AG09309 (cell line): ENCODE results near the gene CIZ1.

Experiments used
- DNase-seq: peaks from one replicate; pipeline ENCODE4 v3.0.0-alpha.2; 2010; ENCODE audit warnings: low read depth
- H3K4me3 ChIP-seq: 2 replicates; pipeline ENCODE4 v1.5.1; 2011; ENCODE audit warnings: mild to moderate bottlenecking, low read depth, low read length, moderate library complexity; ENCODE audit not compliant: control insufficient read depth
- TF ChIP-seq, protein P1 (sequence below): IDR thresholded peaks from 2 replicates; pipeline ENCODE4 v1.5.1; 2011; ENCODE audit warnings: mild to moderate bottlenecking, low read depth, low read length, inconsistent platforms; ENCODE audit not compliant: insufficient read depth, control insufficient read depth; ENCODE audit errors: missing control alignments

The CIZ1 gene

DNA sequence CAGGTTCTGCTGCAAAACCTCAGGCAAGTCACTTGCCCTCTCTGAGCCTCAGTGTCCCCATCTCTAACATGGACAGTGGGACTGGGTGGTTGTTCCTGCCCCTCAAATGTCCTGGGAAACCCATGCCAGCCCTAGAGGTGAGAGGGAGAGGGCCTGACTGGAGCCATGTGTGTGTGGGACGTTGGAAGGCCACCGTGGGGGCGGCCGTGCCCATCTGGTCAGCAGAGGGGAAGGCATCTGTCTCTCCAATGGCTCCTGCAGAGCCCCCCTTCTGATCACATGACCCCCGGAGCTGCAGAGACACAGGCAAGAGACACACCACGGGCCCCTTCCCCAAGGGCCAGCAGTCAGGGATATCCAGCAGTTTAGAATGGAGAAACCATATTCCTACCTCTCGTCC is 13.5 kb upstream of the CIZ1 start:
- no peak for DNase-seq
- H3K4me3 ChIP-seq = peak overlapping the region; percentile 86; the same call in 1 of the 2 replicates
- TF ChIP-seq, protein P1, sequence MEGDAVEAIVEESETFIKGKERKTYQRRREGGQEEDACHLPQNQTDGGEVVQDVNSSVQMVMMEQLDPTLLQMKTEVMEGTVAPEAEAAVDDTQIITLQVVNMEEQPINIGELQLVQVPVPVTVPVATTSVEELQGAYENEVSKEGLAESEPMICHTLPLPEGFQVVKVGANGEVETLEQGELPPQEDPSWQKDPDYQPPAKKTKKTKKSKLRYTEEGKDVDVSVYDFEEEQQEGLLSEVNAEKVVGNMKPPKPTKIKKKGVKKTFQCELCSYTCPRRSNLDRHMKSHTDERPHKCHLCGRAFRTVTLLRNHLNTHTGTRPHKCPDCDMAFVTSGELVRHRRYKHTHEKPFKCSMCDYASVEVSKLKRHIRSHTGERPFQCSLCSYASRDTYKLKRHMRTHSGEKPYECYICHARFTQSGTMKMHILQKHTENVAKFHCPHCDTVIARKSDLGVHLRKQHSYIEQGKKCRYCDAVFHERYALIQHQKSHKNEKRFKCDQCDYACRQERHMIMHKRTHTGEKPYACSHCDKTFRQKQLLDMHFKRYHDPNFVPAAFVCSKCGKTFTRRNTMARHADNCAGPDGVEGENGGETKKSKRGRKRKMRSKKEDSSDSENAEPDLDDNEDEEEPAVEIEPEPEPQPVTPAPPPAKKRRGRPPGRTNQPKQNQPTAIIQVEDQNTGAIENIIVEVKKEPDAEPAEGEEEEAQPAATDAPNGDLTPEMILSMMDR = no peak

DNA sequence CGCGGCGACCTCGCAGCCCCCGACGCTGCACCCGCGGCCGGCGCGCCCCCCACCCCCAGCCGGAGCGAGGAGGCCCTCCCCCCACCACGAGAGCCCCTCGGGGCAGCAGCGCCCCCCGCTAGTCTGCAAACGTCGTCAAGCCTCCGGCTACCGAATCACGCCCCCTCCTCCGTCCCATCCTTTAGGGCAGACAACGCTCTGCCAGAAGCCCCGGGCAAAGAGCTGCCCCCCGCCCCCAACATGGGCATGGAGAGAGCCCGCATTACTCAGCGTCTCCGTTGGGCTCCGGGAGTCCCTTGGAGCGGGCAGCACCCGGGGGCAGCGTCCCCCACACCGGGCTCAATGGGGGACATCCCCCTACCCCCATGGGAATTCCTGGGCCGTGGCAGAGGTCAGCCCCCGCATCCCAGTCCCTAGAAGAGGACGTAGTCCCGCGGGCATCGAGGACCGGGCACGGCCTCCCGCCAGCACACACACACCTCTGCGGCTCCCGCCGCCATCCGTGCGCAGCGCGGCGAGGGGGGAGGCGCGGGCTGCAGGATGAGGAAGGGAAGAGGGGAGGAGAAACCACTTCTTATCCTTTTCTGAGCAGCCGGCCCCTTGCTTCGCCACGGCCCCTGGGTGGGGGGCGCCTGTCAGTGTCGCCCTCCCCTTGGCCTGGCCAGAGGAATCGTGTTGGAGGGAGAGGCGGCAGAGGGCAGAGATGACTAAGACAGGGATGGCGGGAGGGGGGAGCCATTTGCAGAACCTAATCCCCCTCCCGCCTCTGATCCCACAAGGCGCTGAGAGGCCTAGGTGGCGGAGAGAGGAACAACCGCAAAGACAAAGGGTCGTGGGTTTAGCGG is 12.6 kb upstream of the CIZ1 start:
- TF ChIP-seq, protein P1 = no peak
- no peak for DNase-seq

DNA sequence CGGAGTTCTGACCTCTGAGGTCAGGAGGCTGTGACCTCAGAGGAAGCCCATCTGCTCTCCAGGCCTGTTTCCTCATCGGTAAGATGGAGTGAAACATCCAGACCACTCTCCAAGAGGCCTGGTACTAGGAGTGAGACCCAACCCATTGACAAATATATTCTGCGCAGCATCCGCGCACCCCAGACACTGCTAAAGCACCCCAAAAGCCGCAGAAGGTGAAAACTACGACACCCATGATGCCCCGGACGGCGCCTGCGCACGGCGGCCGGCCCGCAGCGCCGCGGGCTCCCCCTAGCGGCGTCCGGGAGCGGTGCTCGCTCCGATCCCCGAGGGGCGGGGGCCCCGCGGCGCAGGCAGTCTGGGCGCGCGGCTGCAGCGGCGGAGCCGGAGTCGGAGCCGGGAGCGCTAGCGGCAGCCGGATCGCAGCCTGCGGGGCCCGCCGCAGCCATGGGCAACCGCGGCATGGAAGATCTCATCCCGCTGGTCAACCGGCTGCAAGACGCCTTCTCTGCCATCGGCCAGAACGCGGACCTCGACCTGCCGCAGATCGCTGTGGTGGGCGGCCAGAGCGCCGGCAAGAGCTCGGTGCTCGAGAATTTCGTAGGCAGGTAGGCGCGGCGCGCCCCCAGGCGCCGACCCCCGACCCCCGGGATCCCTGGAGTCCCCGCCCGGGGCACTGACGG is 11.8 kb upstream of the CIZ1 start, which contains the start of gene DNM1:
Gene DNM1 (plus strand): TSS at position 356 of the 683 bp plus-strand sequence. CDS start 92 bp downstream, at position 448.
- DNase-seq = no peak
- TF ChIP-seq, protein P1 = peak; percentile 39
- peak within 1 kb of the TSS; percentile 86 for H3K4me3 ChIP-seq

More for the DNA sequence above, 12.6 kb upstream of the CIZ1 start:
- H3K4me3 ChIP-seq = peak overlapping the region; percentile 86

DNA sequence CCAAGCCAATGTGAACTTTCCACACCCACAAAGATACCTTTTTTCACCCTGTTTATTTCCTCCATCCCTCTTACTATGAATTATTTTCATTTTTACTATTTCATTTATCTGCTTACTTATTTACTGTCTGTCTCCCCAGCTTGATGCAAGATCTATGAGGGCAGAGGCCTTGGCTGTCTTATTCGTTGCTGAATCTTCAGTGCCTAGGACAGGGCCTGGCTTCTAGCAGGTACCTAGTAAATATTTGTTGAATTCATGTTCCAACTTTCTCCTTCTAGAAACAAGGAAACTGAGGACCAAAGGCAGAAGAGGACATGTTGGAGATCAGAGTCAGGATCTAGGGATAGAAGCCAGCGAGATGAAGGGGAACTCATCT is 11.3 kb upstream of the CIZ1 start:
- DNase-seq = no peak
- TF ChIP-seq, protein P1 = no peak
- H3K4me3 ChIP-seq = no peak overlapping the region

DNA sequence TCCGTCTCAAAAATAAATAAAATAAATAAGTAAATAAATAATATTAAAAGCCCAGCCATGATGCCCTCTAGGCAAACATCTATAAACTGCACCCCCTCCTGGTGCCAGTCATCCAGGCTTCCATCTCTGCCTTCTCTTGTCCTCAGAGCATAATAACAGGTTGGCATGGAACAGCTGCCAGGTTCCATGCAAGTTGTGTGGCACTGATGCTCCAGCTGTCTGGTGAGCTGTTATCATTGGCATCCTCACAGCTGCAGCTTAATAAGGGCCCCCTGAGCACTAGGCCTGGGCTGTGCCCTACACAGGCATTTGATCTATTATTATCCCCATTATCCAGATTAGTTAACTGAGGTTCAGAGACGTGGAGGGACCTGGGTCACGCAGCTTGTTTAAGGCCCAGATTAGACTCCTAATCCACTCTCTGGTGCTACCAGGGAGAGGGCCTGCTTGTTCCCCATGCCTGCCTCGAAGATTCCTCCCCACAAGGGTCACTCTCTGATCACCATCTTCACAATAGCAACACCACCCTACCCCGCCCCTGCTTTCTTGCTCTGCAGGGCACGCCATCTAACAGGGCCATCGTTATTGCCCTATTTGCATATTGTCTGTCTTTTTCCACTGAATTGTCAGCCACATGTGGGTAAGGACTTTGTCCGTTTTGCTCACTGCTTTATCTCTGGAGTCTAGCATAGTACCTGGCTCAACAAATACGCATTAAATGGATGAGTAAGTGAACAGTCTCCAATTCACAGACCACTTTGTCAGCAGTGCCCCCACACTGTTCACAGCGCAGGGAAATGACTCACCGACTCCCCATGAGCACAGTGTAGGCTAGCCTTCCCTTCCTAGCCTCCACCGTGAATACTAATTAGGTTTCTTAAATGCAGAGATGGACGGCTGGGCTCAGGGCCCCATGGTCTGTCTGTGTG is 10.3 kb upstream of the CIZ1 start:
- TF ChIP-seq, protein P1 = no peak
- no peak overlapping the region for H3K4me3 ChIP-seq
- no peak for DNase-seq
